HTR-8/SVneo (cell line): ENCODE measurements around the gene CTNNBL1.

Experiments used
- DNase-seq: peaks from one replicate; pipeline ENCODE4 v3.0.0; 2011; ENCODE audit warnings: low spot score, mixed read lengths; ENCODE audit not compliant: insufficient read length
- FAIRE-seq: peaks from 2 replicates; lab custom pipeline; 2011; peaks lifted over from hg19 to GRCh38; lab: Jason Lieb, UNC

The CTNNBL1 gene

DNA sequence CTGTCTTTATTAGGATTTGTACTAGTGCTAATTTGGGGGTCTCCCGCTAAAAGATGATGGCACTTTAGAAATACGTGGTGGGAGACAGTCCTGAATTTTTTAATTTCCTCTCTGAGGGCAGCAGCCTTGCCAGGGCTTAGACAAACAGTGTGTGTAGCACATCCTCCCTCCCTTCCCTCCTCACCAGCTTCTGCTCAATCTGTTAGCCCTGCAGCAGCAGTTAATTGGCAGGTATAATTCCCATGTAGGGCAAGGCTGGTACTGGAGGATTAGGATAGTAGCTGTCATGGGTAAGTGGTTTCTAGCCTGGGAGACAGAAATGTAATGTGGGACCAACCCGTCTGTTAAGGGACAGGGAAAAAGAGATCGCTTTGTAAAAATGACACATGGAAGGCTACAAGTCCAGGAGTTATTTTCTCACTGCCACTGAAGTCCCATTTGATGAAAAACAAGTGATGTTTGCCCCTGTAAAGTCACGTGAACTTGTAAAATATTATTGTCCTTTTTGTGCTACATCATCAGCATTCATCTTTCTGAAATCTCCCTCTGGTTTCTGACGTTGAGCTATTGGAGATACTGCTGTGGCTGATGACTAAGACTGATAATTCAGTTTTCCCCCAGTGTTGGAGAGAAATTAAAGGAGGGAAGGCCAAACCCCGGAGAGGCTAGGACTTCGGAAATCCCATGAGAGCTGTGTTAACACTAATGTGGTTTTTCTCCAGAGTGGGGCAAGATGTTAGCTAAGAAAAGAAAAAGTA is 40.6 kb downstream of the CTNNBL1 start:
- DNase-seq (no peak), FAIRE-seq (peak; percentile 4)

DNA sequence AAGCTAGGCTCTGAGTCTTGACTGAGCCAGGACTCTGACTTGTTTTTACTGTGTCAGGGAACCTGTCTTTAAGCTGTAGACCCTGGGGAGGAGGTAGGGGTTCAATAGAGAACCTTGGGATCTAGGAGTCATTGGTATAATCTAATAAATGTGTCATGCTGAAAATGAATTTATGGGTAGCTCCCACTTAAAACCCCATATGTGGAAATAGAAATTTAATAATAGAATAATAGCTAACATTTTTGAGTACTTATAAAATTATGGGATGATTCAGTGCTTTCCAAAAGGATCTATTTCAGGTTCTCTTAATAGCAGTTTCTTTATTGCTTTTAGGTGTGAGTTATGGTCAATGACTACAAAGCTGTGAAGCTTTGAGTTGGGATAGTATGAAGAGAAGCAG is 41.7 kb downstream of the CTNNBL1 start:
- FAIRE-seq (no peak), DNase-seq (no peak)

DNA sequence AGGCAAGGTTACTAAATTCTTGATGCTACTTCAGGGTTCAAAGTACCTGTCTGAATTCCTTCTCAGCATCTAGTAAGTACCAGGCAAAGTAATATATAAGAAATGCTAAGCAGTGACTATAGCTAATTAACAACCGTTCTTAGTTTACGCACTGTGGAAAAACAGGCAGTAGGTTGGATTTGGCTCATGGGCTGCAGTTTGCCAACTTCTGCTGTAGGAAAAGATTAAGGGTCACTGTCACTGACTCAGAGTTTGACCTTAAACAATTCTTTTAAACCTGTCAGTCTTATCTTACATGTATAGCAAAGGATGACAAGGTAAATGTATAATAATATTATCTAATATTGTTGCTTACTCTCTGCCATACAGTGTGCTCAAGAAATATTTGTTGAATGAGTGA is 42.3 kb downstream of the CTNNBL1 start:
- FAIRE-seq (no peak), DNase-seq (no peak)

DNA sequence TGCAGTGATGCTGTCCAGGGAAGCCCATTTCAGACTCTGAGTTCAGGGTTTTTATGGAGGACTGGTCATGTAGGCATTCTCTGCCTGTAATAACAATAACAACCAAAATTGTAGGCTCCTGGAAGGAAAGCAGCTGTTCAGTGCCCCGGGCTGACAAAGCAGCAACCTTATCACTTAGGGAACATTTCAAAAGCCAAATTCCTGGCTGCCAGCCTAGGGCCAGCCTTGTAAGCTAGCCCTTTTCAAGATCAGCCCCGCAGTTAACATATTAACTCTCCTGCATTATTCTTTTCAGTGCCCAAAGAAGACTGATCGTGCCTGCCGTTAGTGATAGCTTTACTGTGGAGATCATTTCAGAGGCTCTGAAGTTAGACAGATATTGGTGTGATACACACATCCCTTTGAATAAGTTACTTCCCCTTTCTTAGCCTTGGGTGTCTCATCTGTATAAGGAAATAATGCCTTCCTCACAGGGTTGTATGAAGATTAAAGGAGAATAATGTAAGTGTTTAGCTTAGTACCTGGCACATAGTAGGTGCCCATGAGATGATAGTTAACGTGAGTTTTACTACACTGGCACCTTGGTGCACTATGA is 44.1 kb downstream of the CTNNBL1 start:
- FAIRE-seq = no peak
- no peak for DNase-seq

DNA sequence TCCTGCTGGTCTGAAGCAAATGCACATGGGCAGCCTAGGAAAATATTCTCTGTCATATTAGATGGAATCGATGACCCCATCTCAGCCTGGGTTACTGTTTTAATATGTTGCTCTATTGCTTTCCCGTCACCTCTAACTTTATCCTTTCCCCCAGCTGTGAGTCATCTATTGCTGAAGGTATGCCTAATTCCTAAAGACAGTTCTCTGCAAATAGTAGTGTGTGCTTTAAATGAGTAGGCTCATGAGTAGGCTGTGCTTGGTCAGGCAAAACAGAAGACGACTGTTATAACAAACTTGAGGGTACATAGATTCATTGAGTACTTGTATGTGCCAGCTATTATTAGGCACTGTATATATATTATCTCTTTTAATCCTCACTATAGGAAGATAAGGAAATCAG is 47.2 kb downstream of the CTNNBL1 start:
- peak; percentile 81 for FAIRE-seq
- DNase-seq = no peak

DNA sequence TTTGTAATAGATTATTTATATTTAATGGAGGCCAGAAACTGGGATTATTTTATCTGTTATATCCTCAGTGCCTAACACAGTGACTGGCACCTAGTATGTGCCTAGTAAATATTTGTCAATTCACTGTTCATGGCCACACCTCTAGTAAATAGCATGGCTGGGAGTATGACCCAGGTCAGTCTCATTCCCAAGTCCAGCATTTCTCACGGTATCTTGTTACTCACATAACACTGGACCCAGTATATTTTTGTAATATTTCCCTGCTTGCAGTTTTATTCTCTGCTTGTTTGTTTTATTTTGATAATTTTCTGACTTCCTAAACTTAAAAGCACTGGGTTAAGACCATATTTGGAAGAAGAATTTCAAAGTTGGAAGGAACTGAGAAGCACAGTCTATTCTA is 47.7 kb downstream of the CTNNBL1 start:
- no peak for FAIRE-seq
- no peak for DNase-seq

DNA sequence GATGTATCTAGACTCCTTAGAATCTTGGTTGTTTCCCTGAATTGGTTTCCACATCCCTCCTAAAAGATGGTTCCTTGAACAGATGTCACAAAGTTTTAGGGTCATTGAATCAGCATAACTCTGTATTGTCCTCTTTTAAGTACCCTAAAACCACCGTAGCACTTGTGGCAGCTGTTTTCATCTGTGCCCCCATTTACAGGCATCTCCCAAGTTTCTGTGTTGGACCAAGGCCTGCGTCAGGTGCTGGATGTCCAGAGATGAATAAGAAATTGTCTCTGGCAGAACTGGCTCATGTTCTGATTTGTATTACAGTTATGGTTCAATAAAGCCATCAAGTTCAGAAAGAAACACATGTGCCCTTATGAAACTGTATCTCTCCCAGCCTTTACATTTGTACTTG is 48.3 kb downstream of the CTNNBL1 start:
- DNase-seq (no peak), FAIRE-seq (no peak)

DNA sequence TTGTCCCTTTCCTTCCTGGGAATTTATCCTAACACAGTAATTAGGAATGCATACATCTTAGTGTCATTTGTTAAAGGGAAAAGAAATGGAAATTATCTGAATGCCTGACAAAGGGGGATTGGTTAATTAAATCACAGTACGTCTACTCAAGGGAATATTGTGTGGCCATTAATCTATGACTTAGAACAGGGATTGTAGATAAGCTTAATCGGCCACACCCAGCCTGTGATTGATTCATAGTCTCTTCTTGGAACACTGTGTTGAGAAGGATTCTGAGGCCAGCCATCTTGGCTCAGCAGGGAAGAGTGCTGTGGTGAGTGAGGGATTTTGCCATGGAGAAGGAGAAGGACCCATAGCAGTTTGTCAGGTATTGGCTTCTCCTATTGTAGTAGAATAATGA is 50.5 kb downstream of the CTNNBL1 start:
- DNase-seq (no peak), FAIRE-seq (no peak)

DNA sequence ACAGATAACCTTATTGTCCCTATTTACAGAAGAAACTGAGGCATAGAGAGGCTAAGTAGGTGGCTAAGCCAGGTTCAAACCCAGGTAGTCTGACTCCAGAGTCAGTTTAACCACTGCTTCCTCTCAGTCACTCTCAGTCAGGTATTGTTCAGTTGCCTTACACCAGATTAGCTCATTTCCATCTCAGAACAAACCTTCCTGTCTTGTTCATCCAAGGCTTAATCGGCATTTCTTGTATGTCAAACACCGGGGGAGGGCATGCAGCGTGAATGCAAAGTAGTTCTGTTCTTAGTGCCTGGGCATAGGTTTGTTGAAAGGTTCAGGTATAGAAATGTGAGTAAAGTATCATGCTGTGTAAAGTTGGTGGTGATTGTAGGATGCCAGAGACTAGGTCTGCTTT is 51.7 kb downstream of the CTNNBL1 start:
- FAIRE-seq (peak; percentile 83), DNase-seq (no peak)

DNA sequence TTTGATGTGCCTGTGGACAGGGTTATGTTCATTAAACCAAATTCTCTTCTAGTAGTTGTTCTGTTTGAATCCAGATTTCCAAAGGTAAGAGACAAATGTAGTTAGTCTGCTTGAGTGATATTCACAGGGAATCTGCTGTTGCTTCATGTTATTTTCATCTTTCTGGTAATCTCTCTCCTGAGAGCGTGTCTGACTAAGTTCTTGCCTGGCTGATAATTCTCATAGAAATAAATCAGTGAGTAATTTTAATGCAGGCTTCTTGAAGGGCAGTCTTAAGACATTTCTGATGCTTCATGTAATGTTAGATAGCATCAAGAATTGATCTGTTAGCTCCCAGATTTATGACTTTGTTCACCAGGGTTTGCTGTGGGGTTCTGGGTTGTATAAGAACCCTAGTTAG is 54.2 kb downstream of the CTNNBL1 start:
- no peak for DNase-seq
- FAIRE-seq = no peak

DNA sequence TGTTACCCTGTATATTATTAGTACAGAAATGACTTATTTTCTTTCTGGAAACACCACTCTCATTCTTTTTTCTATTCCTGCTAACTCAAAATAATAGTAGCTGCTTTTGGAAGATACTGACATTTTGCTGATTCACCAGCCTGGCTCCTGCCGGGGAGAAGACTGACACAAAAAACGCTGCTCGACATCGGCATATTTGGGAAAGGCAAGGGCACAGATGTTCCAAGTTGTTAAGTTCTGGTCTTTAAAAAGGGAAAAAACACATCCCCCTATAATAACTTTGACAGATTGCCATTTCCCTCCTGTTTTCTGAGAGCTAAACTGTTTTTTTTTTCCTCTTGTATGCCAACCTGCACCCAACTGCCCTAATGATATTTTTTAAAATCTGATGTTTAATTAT is 55.4 kb downstream of the CTNNBL1 start:
- no peak for FAIRE-seq
- no peak for DNase-seq

DNA sequence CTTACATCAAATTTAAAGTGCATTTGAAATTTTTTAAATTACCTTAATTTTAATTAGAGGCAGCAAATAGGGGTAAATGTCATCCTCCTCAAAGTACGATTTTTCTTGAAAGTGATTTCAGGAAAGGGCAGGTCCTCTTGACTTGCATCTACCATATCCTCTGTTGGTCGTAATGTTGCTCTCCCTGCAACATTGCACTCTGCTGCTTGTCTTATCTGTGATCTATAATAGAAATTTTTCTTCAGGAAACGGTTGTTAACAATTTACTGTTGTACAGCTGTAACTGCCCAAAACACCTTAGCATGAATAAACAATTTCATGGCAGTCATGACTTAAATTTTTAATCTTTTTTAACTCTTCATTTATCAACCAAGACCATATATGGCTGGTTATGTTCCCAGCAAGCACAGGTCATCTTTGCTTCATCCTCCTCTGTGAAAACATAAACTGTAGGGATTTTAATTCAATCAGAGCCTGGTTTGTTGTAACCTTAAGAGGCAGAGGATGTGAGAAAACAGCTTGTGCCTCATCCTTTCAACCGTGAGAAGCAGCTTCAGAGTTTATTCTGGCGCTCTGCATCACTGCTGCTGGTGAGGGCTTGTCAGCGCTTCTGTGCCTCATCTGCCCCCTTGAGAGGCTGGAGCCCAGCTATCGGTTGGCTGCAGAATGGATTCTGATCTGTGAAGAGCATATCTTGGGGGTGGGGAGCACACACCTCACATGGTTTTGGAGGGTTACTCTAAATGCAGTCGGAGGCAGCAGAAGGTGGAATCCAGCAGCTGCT is 56.0 kb downstream of the CTNNBL1 start:
- FAIRE-seq (no peak), DNase-seq (no peak)

DNA sequence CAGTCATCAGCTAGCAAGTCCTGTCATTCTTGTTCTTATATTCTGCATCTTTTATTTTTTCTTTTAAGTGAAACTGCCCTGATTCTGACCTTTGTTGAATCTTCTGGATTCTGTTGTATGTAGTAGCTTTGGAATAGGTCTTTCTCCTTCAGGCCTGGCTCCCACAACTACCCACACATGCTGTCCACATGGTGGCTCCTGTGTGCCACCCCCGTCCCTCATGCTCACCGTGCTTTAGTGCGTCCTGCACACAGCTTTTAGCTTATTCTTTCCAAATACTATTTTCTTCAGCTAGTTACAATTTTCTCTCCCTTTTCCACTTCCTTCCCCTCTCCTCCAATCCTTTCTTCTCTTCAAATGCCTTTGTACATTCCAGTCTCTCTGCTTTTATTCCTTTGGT is 61.8 kb downstream of the CTNNBL1 start:
- no peak for DNase-seq
- FAIRE-seq = no peak

DNA sequence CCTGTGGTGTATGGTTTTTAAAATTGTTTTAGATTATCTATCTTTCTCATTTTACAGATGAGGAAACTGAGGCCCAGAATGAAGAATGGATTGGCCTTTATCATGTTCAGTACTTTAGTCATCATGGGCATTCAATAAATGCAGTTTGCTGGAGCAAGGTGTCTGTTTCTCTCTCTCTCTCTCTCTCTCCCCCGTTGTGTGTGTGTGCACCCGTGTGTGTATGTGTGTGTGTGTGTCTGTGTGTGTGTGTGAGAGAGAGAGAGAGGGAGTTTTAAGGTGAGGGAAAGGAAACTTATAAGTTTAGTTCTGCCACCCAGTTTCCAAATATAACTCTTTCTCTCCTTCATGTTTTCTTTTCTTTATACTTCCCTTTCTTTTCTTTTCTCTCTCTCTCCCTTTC is 62.4 kb downstream of the CTNNBL1 start:
- peak; percentile 16 for FAIRE-seq
- DNase-seq = no peak

DNA sequence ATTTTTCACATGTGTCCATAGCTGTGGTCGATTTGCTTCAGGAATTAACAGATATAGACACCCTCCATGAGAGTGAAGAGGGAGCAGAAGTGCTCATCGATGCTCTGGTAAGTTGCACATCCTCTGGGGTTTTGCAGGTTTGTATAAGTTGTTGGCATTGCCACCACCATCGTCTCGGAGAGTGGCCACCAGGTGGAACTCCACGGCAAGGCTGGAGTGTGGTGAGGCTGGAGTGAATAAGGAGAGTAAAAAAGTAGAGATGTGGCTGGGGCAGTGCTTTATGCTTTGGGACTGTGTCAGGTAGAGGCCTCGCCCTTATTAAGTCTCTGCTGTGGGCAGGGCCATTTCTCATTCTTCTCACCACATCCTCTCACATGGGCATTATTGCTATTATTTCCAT is 63.7 kb downstream of the CTNNBL1 start:
- peak; percentile 89 for FAIRE-seq
- no peak for DNase-seq

DNA sequence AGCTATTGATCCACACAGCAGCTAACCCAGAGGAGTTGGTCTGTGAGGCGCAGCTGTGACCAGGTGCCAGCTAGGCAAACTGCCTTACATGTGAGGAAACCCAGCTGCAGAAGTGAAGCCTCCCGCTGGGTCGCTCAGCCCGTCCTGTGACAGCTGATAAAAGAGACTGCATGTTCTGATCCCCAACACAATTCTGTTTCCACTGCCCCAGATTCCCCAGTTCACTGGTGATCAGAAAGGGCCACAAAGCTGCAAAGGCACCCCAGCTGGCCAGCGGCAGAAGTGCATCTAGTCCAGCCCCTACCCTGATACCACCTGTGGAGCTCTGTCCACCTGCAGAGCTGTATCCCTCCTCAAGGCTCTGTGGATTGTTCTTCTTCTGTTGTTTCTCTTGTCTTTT is 64.5 kb downstream of the CTNNBL1 start:
- FAIRE-seq (no peak), DNase-seq (no peak)

DNA sequence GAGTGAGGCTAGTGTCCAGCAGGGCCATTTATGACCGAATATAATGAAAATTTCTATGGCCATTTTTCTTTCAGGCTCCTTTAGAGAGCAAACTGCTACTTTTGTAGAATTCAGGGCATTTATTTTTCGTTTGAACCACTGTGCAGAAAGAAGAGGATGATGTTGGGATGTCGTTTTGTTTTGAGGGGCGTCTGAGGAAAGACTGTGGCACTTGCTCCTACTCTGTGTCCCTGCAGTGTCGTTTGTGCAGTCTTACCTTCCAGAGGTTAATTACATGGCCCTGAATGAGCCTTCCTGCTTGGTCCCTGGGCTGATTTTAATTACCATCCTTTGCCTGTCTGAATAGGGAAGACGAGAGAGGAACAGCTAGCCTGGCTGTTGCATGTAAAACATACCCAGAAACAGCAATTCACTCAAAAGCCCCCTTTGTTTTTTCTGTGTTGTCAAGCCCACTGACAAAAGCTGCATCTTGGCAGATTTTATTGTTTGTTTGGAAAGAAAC is 65.3 kb downstream of the CTNNBL1 start:
- DNase-seq (no peak), FAIRE-seq (no peak)

DNA sequence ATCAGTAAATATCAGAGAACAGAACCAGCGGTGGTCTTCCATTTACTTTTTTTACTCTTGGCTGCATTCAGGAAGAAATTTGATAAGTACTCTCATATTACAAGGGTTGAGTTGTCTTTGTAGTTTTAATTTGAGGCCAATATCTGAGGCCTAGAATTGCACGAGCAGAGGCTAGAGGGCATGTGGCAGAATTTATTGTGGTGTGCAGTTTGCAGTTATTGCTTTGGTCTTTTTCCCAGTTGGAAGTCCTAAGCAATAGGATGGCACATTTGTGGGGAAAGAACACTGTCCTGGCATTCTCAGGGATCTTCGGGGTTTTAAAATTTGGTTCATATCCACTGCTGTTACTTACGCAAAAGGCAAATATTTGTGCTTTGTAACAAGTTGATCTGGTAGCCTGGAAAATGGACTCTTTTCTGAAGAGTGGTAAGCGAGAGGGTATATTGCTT is 66.0 kb downstream of the CTNNBL1 start:
- no peak for DNase-seq
- FAIRE-seq = no peak

DNA sequence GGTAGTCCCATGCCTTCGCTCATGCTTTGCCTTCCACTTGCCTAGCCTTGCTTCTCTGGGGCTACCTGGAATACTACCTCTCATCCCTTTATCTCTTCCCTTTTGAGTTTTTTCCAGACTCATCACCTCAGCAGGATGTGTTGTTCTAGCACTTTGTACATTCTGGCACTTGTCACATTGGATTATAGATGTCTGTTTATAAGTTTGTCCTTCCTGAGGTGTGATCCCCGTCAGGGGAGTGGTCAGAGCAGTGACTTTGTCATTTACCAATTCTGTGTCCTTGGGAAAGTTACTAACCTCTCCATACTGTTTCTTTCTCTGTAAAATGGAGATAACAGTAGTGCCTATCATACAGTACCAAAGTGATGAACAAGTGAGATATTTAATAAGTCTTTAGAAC is 66.5 kb downstream of the CTNNBL1 start:
- FAIRE-seq = peak; percentile 73
- no peak for DNase-seq

DNA sequence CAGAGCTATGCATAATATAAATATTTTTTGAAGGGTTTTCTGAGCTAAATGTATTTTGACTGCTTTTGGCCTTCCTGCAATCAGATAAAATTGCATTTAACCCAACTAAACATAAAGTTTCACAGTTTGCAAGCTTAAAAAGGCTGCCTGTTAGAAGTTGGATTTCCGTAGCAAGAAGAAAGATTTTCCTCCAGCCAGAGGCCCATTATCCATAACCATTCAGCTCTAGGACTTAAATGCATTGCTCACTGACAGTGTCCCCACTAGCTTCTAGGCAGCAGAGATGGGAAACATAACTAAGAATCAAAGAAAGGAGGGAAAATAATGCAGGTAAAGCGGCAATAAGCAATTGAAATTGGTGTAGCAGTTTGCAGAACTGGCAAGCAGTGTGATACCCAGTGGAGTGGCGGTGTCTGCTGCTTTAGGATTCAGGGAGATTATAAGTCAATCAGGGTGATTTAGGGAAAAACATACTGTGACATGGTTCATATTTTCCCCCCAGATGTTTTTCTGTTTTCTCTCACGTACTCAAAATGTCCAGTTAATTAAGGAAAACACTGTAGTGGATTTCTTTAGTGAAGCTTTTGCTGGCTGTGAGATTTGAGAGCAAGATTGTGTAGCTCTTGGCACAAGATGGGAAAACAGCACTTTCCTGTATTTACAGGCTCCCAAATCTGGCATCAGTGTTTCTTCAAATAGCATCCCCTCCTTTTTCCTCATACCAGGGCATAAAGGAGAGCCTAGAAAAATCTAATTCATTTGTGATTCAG is 69.1 kb downstream of the CTNNBL1 start:
- FAIRE-seq = peak; percentile 13
- no peak for DNase-seq
